Measurements from ENCODE around the gene HDGFL2.
A peak's percentile ranks its signal among the peaks of the same experiment; 100 is the strongest.
"Not testable (repeated sequence)": the region's sequence is repeated elsewhere in the genome, so short reads cannot be mapped to it uniquely, and the experiment has no call there.

The HDGFL2 gene

DNA sequence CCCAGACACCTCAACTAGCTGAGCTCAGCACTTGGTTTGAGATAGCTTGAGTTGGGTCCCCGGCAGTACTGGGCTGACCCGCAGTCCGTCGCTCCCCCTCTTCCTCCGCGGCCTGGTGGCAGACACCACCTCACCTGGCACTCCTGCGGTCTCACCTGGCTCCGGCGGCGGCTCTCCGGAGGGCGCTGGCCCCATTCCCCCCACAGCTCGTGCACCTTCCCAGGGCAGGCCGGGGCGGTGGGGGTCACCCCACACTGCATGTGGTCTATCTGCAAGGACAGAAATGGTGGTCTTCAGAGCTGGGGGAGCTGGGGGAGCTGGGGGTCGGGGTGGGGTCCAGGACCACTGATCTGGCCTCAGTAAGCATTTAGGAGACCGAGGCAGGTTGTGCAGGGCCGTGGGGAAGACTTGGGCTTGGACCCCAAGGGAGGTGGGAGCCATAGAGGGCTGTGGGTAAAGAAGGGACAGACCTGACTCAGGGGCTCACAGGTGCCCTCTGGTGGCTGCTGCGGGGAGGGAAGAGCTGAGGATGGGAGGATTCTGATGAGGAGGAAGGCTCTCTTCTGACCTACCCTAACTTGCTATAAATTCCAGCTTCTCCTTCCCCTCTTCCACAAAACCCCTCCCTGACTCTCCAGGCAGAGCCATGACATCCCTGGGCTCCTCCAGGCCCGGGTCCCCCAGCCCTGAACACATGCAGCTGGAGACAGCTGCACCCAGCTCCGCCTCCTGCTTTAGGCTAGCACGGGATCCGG lies 52.9 kb downstream of the HDGFL2 start:
- DNase-seq (ENCODE audit: insufficient read length, low spot score) (peak; percentile 75), FAIRE-seq (peak; percentile 85)
- TF ChIP-seq PAX5 (IDR thresholded peaks at IDR 0.05; ENCODE audit: insufficient read depth, low read length, severe bottlenecking) (no peak), POU2F2 (IDR thresholded peaks at IDR 0.05; ENCODE audit: low read depth, low read length) (no peak), SPI1 (IDR thresholded peaks at IDR 0.05; ENCODE audit: low read depth, low read length) (no peak), POLR2AphosphoS5 (IDR thresholded peaks at IDR 0.05; ENCODE audit: low read depth, low read length) (no peak), TAF1 (IDR thresholded peaks at IDR 0.05; ENCODE audit: low read depth, low read length) (no peak), POLR2A (IDR thresholded peaks at IDR 0.05; ENCODE audit: low read depth, low read length) (no peak)

GRCh38 chr19:4525563-4526002 lies 53.5 kb downstream of the HDGFL2 start:
- no peak for FAIRE-seq
- TF ChIP-seq PAX5 (IDR thresholded peaks at IDR 0.05; ENCODE audit: insufficient read depth, low read length, severe bottlenecking) (no peak), POU2F2 (IDR thresholded peaks at IDR 0.05; ENCODE audit: low read depth, low read length) (no peak), TAF1 (IDR thresholded peaks at IDR 0.05; ENCODE audit: low read depth, low read length) (no peak), POLR2AphosphoS5 (IDR thresholded peaks at IDR 0.05; ENCODE audit: low read depth, low read length) (no peak), POLR2A (IDR thresholded peaks at IDR 0.05; ENCODE audit: low read depth, low read length) (no peak), SPI1 (IDR thresholded peaks at IDR 0.05; ENCODE audit: low read depth, low read length) (no peak)
- DNase-seq (ENCODE audit: insufficient read length, low spot score) = no peak

GRCh38 chr19:4527377-4527776 lies 55.3 kb downstream of the HDGFL2 start:
- not testable (repeated sequence) for FAIRE-seq; DNase-seq (ENCODE audit: insufficient read length, low spot score)

GRCh38 chr19:4528843-4529242 lies 56.7 kb downstream of the HDGFL2 start:
- no peak for TF ChIP-seq POLR2AphosphoS5 (IDR thresholded peaks at IDR 0.05; ENCODE audit: low read depth, low read length)
- no peak for FAIRE-seq
- DNase-seq (ENCODE audit: insufficient read length, low spot score) = no peak

DNA sequence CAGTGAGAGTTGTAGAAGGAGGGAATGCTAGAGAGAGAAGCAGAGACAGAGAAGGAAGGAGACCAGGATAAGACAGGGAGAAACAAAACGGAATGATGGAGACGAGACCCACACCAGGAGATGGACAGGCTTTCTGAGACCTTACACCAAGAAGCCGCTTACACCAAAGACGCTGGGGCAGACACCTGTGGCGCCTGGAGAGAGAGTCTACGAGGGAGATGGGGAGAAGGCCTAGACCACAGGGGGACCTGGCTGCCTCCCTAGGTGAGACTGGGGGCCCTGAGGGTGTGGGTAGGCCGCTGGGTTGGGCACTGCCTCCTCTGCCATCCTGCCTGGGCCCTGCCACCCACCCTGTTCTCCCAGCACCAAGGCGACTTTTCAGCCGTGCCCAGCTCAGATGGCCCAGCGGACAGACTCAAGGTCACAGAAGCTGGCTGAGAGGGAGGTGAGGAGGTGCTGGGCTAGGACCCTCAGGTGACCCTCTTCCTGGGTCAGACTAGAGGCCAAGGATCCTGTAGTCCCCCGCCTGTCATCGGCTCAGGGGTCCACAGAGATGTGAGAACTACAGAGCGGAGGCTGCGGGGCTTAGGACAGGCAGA lies 57.9 kb downstream of the HDGFL2 start:
- TF ChIP-seq POLR2A (IDR thresholded peaks at IDR 0.05; ENCODE audit: low read depth, low read length) = no peak
- no peak for TF ChIP-seq POLR2AphosphoS5 (IDR thresholded peaks at IDR 0.05; ENCODE audit: low read depth, low read length)
- no peak for TF ChIP-seq TAF1 (IDR thresholded peaks at IDR 0.05; ENCODE audit: low read depth, low read length)
- no peak for TF ChIP-seq SPI1 (IDR thresholded peaks at IDR 0.05; ENCODE audit: low read depth, low read length)
- TF ChIP-seq PAX5 (IDR thresholded peaks at IDR 0.05; ENCODE audit: insufficient read depth, low read length, severe bottlenecking) = no peak
- TF ChIP-seq POU2F2 (IDR thresholded peaks at IDR 0.05; ENCODE audit: low read depth, low read length) = no peak
- no peak for FAIRE-seq
- DNase-seq (ENCODE audit: insufficient read length, low spot score) = no peak

DNA sequence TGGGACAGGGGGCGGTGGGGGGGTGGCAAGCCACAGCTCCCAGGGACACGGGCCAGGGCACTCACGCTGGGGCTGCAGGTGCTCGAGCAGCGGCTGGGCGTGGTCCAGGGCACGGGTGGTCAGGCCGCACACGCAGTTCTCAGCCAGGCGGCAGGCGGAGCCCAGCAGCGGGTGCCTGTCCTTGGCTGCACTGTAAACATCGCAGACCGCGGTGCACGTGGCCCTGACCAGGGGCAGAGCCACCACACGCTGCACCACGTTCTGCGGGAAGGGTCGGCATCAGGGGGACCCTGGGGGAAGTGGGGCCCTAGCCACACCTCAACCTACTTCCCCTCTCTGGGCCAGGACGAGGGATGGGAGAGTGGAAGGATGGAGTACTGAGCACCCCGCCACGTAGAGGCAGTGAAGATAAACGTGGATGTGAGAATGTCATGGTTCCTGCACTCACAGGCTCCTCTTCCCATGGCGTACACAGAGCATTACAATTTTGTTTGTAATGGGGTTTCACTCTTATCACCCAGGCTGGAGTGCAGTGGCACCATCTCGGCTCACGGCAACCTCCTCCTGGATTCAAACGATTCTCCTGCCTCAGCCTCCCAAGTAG lies 59.6 kb downstream of the HDGFL2 start:
- TF ChIP-seq TAF1 (IDR thresholded peaks at IDR 0.05; ENCODE audit: low read depth, low read length) = no peak
- TF ChIP-seq SPI1 (IDR thresholded peaks at IDR 0.05; ENCODE audit: low read depth, low read length) = no peak
- DNase-seq (ENCODE audit: insufficient read length, low spot score) (no peak), FAIRE-seq (no peak)

- FAIRE-seq (no peak), DNase-seq (ENCODE audit: insufficient read length, low spot score) (no peak)
- TF ChIP-seq POU2F2 (IDR thresholded peaks at IDR 0.05; ENCODE audit: low read depth, low read length) (no peak), POLR2A (IDR thresholded peaks at IDR 0.05; ENCODE audit: low read depth, low read length) (no peak), POLR2AphosphoS5 (IDR thresholded peaks at IDR 0.05; ENCODE audit: low read depth, low read length) (no peak), SPI1 (IDR thresholded peaks at IDR 0.05; ENCODE audit: low read depth, low read length) (no peak), TAF1 (IDR thresholded peaks at IDR 0.05; ENCODE audit: low read depth, low read length) (no peak), PAX5 (IDR thresholded peaks at IDR 0.05; ENCODE audit: insufficient read depth, low read length, severe bottlenecking) (no peak)
Observed at GRCh38 chr19:4533334-4533733, 61.2 kb downstream of the HDGFL2 start.

DNA sequence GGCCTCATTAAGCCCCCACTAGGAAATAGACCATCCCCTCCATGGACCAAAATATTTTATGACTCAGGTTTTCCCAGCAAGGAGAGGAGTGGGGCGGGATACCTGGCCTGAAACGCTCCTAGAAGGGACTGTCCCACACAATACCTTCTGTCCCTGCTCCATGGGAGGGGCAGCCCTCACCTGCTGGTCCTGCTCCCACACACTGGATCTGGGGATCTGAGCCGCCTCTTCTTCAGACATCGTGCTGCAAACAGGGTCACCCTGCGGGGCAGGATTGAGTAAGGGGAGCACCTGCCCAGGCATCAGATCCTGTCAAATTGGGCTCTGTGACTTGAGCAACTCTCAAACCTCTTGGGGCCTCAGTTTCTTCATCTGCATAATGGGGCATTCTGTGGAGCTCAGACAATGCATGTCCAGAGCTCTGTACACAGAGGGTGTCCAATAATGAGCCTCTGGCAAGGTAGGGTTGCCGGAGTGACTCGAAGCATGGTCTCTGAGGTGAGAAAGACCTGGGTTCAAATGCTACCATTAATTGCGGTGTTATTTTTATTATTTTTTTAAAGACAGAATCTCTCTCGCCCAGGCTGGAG lies 61.8 kb downstream of the HDGFL2 start:
- TF ChIP-seq POLR2AphosphoS5 (IDR thresholded peaks at IDR 0.05; ENCODE audit: low read depth, low read length) = no peak
- no peak for TF ChIP-seq TAF1 (IDR thresholded peaks at IDR 0.05; ENCODE audit: low read depth, low read length)
- no peak for TF ChIP-seq POU2F2 (IDR thresholded peaks at IDR 0.05; ENCODE audit: low read depth, low read length)
- no peak for TF ChIP-seq SPI1 (IDR thresholded peaks at IDR 0.05; ENCODE audit: low read depth, low read length)
- TF ChIP-seq POLR2A (IDR thresholded peaks at IDR 0.05; ENCODE audit: low read depth, low read length) = no peak
- TF ChIP-seq PAX5 (IDR thresholded peaks at IDR 0.05; ENCODE audit: insufficient read depth, low read length, severe bottlenecking) = no peak
- FAIRE-seq (no peak), DNase-seq (ENCODE audit: insufficient read length, low spot score) (no peak)

- peak; percentile 64 for DNase-seq (ENCODE audit: insufficient read length, low spot score)
- TF ChIP-seq TAF1 (IDR thresholded peaks at IDR 0.05; ENCODE audit: low read depth, low read length) (no peak), SPI1 (IDR thresholded peaks at IDR 0.05; ENCODE audit: low read depth, low read length) (no peak), PAX5 (IDR thresholded peaks at IDR 0.05; ENCODE audit: insufficient read depth, low read length, severe bottlenecking) (no peak), POU2F2 (IDR thresholded peaks at IDR 0.05; ENCODE audit: low read depth, low read length) (no peak), POLR2AphosphoS5 (IDR thresholded peaks at IDR 0.05; ENCODE audit: low read depth, low read length) (no peak), POLR2A (IDR thresholded peaks at IDR 0.05; ENCODE audit: low read depth, low read length) (no peak)
- no peak for FAIRE-seq
Observed at GRCh38 chr19:4534836-4535658, 63.0 kb downstream of the HDGFL2 start, which contains the start of gene PLIN5. PLIN5 (minus strand) TSS chr19:4535224; CDS start chr19:4534074, 1,150 bp downstream.

Measured in GM12891 (cell line).